ENCODE results near the gene PCSK5. TPM values are rescaled to one million over a fixed set of nuclear protein-coding genes. Genes with fewer than 3 reads are reported as not detected.

The PCSK5 gene
- total and polyA plus RNA-seq, 2 donors (not counting 1 experiment from before 2014, with no cell fraction given), result 0.09 TPM; not detected in 1

DNA sequence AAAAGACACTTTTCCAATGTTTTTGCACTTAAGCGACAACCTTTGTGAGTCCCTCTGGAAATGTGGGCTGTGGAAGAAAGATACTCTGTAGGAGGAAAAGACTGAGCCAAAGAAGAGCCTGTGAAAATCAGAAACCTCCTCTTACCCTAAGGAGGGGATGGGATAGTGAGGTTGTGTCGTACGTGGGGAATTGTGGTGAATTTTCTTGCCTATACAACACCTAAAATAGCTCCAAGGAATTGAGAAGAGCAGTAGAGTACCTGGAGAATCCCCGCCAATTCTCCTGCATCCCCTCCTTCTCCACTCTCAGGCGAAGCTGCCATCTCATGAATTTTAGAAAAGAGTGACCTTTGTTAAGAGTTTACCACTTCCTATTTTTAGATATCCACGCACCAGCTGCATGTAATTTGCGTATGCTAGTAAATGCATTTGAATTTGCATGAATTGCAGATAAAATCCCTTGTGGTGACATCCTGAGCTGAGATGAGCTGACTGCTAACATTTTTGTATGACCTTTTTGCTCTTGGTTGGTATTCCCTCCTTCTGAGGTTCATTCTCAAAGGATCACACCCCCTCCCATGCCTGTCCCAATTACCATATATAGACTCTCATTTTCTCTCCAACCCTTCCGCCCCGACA, 147.2 kb downstream of the PCSK5 start:
- intact Hi-C loops (cut with micrococcal nuclease), result no loop called here
- H2AFZ ChIP-seq (ENCODE audit: insufficient read depth, low read depth, low read length, poor library complexity, severe bottlenecking), result no peak overlapping the region
- no peak for ATAC-seq (ENCODE audit: low read depth)
- H3K79me2 ChIP-seq (ENCODE audit: control insufficient read depth, insufficient read depth, low read length), result no peaks in the 10 kb centered on the region
- no peaks in the 10 kb centered on the region for H3K9me3 ChIP-seq (ENCODE audit: control extremely low read depth in 1 of 3, control insufficient read depth in 2 of 3, insufficient read depth in 1 of 3, low read length in 2 of 3)
- ChIA-PET CTCF (no interaction called here), POLR2A (no interaction called here)
- H3K4me2 ChIP-seq (replicated peaks; ENCODE audit: low read depth, low read length, poor library complexity, severe bottlenecking), result no peak overlapping the region
- Mint-ChIP-seq H3K9me3 (ENCODE audit: insufficient read depth) (no peaks in the 10 kb centered on the region), H3K27me3 (no peaks in the 10 kb centered on the region), H3K27ac (no peak overlapping the region), H3K4me3 (no peak overlapping the region), H3K4me1 (no peaks in the 10 kb centered on the region)
- H3K9ac ChIP-seq (ENCODE audit: low read length), result no peak overlapping the region
- DNase-seq, result no peak
- no peaks in the 10 kb centered on the region for H3K36me3 ChIP-seq (replicated peaks in 1 of 2; ENCODE audit: control extremely low read depth in 1 of 2, control insufficient read depth in 1 of 2, extremely low read depth in 1 of 2, insufficient read depth in 2 of 2, low read length in 1 of 2)
- no peak overlapping the region for H3K4me3 ChIP-seq (ENCODE audit: control extremely low read depth in 1 of 5, extremely low read depth in 1 of 5, insufficient read depth in 1 of 5, low read depth in 2 of 5, low read length in 4 of 5)
- no peak overlapping the region for H3K27ac ChIP-seq (ENCODE audit: low read length in 2 of 2)
- TF ChIP-seq EZH2 (IDR thresholded peaks at IDR 0.05; ENCODE audit: borderline replicate concordance, insufficient read depth, low read depth, low read length, poor library complexity, severe bottlenecking), result no peak
- TF ChIP-seq, protein P1, sequence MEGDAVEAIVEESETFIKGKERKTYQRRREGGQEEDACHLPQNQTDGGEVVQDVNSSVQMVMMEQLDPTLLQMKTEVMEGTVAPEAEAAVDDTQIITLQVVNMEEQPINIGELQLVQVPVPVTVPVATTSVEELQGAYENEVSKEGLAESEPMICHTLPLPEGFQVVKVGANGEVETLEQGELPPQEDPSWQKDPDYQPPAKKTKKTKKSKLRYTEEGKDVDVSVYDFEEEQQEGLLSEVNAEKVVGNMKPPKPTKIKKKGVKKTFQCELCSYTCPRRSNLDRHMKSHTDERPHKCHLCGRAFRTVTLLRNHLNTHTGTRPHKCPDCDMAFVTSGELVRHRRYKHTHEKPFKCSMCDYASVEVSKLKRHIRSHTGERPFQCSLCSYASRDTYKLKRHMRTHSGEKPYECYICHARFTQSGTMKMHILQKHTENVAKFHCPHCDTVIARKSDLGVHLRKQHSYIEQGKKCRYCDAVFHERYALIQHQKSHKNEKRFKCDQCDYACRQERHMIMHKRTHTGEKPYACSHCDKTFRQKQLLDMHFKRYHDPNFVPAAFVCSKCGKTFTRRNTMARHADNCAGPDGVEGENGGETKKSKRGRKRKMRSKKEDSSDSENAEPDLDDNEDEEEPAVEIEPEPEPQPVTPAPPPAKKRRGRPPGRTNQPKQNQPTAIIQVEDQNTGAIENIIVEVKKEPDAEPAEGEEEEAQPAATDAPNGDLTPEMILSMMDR (IDR thresholded peaks at IDR 0.05), result no peak
- no peaks in the 10 kb centered on the region for H4K20me1 ChIP-seq (ENCODE audit: control insufficient read depth, insufficient read depth, low read length, poor library complexity, severe bottlenecking)
- WGBS (ENCODE audit: insufficient coverage), result 67% methylated on average over 1 of the region's 9 CpGs
- no peaks in the 10 kb centered on the region for H3K27me3 ChIP-seq (replicated peaks in 1 of 4; ENCODE audit: control extremely low read depth in 1 of 4, control insufficient read depth in 3 of 4, insufficient read depth in 4 of 4, low read length in 3 of 4)
- no peaks in the 10 kb centered on the region for H3K4me1 ChIP-seq (ENCODE audit: control insufficient read depth in 2 of 2, insufficient read depth in 2 of 2, low read length in 2 of 2)

DNA sequence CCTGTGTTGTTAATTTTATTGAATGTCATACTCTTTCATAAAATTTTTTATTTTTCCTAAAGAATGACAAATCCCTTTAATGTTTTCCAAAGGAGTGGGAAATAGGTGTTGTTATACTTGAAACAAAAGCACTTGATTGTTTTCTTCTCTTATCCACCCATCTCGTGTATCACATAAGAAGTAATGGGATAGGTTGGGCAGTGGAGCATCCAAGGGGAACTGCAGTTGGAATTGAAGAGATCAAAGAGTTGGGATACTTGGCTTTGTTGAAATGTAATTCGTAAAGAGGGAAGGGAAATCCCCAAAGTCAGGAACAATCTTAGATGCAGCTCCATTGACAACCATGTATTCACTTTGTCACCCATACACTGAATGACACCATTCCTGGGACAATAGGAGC, 148.0 kb downstream of the PCSK5 start:
- ATAC-seq (ENCODE audit: low read depth), result no peak
- Histone ChIP-seq H3K79me2 (ENCODE audit: control insufficient read depth, insufficient read depth, low read length) (no peaks in the 10 kb centered on the region), H4K20me1 (ENCODE audit: control insufficient read depth, insufficient read depth, low read length, poor library complexity, severe bottlenecking) (no peaks in the 10 kb centered on the region), H3K9me3 (ENCODE audit: control extremely low read depth in 1 of 3, control insufficient read depth in 2 of 3, insufficient read depth in 1 of 3, low read length in 2 of 3) (no peaks in the 10 kb centered on the region), H3K9ac (ENCODE audit: low read length) (no peak overlapping the region), H3K36me3 (replicated peaks in 1 of 2; ENCODE audit: control extremely low read depth in 1 of 2, control insufficient read depth in 1 of 2, extremely low read depth in 1 of 2, insufficient read depth in 2 of 2, low read length in 1 of 2) (no peaks in the 10 kb centered on the region), H3K27me3 (replicated peaks in 1 of 4; ENCODE audit: control extremely low read depth in 1 of 4, control insufficient read depth in 3 of 4, insufficient read depth in 4 of 4, low read length in 3 of 4) (no peaks in the 10 kb centered on the region), H3K4me1 (ENCODE audit: control insufficient read depth in 2 of 2, insufficient read depth in 2 of 2, low read length in 2 of 2) (no peaks in the 10 kb centered on the region), H3K4me3 (ENCODE audit: control extremely low read depth in 1 of 5, extremely low read depth in 1 of 5, insufficient read depth in 1 of 5, low read depth in 2 of 5, low read length in 4 of 5) (no peak overlapping the region), H3K4me2 (replicated peaks; ENCODE audit: low read depth, low read length, poor library complexity, severe bottlenecking) (no peak overlapping the region), H2AFZ (ENCODE audit: insufficient read depth, low read depth, low read length, poor library complexity, severe bottlenecking) (no peak overlapping the region), H3K27ac (ENCODE audit: low read length in 2 of 2) (no peak overlapping the region)
- Mint-ChIP-seq H3K27ac (no peak overlapping the region), H3K4me1 (no peaks in the 10 kb centered on the region), H3K4me3 (no peak overlapping the region), H3K9me3 (ENCODE audit: insufficient read depth) (no peaks in the 10 kb centered on the region), H3K27me3 (no peaks in the 10 kb centered on the region)
- WGBS (ENCODE audit: insufficient coverage), result 100% methylated on average over 1 of the region's 2 CpGs
- ChIA-PET POLR2A (no interaction called here), CTCF (no interaction called here)
- no peak for DNase-seq
- intact Hi-C loops (cut with micrococcal nuclease), result no loop called here
- no peak for TF ChIP-seq EZH2 (IDR thresholded peaks at IDR 0.05; ENCODE audit: borderline replicate concordance, insufficient read depth, low read depth, low read length, poor library complexity, severe bottlenecking)
- TF ChIP-seq, protein P1 (IDR thresholded peaks at IDR 0.05), result no peak
